HEK293 (cell line): ENCODE measurements around the gene TRNP1.

Experiments used
- CTCF ChIA-PET: fragments of 350-600 bp; formaldehyde crosslinking; extraction: SDS; loops from one replicate; lab custom pipeline; 2021; ENCODE audit warnings: antibody characterized with exemption; lab: Yijun Ruan, JAX
- POLR2A ChIA-PET: fragments of 300-600 bp; formaldehyde crosslinking; extraction: SDS; loops from one replicate; lab custom pipeline; 2020; ENCODE audit warnings: antibody characterized with exemption, inconsistent platforms; lab: Yijun Ruan, JAX
- H3K27ac ChIP-seq: fragments of 200-500 bp; sonication (Bioruptor generic); 2 replicates; pipeline ENCODE4 v1.5.1; 2014; ENCODE audit warnings: low read depth, low read length, control low read depth, inconsistent platforms; ENCODE audit errors: extremely low read depth
- H3K36me3 ChIP-seq, 2 experiments: fragments of 200-500 bp in 1 of 2; sonication (Bioruptor generic) in 1 of 2; 1 replicate in 1 of 2; 2 replicates in 1 of 2; pipeline ENCODE4 v1.5.1; 2014 to 2017; ENCODE audit warnings: inconsistent platforms in 2 of 2, low read length in 2 of 2; ENCODE audit not compliant: control insufficient read depth in 2 of 2, insufficient read depth in 1 of 2
- H3K4me1 ChIP-seq: fragments of 200-500 bp; sonication (Bioruptor generic); 2 replicates; pipeline ENCODE4 v1.5.1; 2014; ENCODE audit warnings: mild to moderate bottlenecking, low read length, inconsistent platforms; ENCODE audit not compliant: control insufficient read depth, insufficient read depth
- H3K4me3 ChIP-seq: 2 replicates; pipeline ENCODE4 v1.5.1; 2011; ENCODE audit warnings: low read depth, mild to moderate bottlenecking, control low read depth, low read length, moderate library complexity
- H3K9me3 ChIP-seq: fragments of 200-500 bp; sonication (Bioruptor generic); 2 replicates; pipeline ENCODE4 v1.5.1; 2014; ENCODE audit warnings: low read depth, low read length, inconsistent platforms; ENCODE audit not compliant: control insufficient read depth, insufficient read depth
- GLI4 ChIP-seq: fragments of 450-650 bp; formaldehyde crosslinking; IDR thresholded peaks from 2 replicates; pipeline ENCODE4 v1.5.1; 2016; ENCODE audit warnings: missing biosample characterization, missing genetic modification characterization
- GLIS1 ChIP-seq: fragments of 450-650 bp; formaldehyde crosslinking; IDR thresholded peaks from 2 replicates; pipeline ENCODE4 v1.5.1; 2016; ENCODE audit warnings: missing biosample characterization, missing genetic modification characterization
- KLF1 ChIP-seq: fragments of 450-650 bp; formaldehyde crosslinking; IDR thresholded peaks from 2 replicates; pipeline ENCODE4 v1.5.1; 2016; ENCODE audit warnings: missing biosample characterization, missing genetic modification characterization
- KLF10 ChIP-seq: fragments of 450-650 bp; IDR thresholded peaks from 2 replicates; pipeline ENCODE4 v1.5.1; 2018; ENCODE audit warnings: missing biosample characterization, mild to moderate bottlenecking, missing genetic modification characterization
- KLF16 ChIP-seq: fragments of 450-650 bp; formaldehyde crosslinking; IDR thresholded peaks from 2 replicates; pipeline ENCODE4 v1.5.1; 2017; ENCODE audit warnings: missing biosample characterization, missing genetic modification characterization
- KLF17 ChIP-seq: fragments of 450-650 bp; formaldehyde crosslinking; IDR thresholded peaks from 2 replicates; pipeline ENCODE4 v1.5.1; 2016; ENCODE audit warnings: missing biosample characterization, missing genetic modification characterization
- KLF9 ChIP-seq: fragments of 450-650 bp; formaldehyde crosslinking; IDR thresholded peaks from 2 replicates; pipeline ENCODE4 v1.5.1; 2016; ENCODE audit warnings: missing biosample characterization, missing genetic modification characterization, low read depth
- PRDM10 ChIP-seq: fragments of 450-650 bp; formaldehyde crosslinking; IDR thresholded peaks from 2 replicates; pipeline ENCODE4 v1.5.1; 2016; ENCODE audit warnings: missing biosample characterization, missing genetic modification characterization
- PRDM4 ChIP-seq: fragments of 450-650 bp; formaldehyde crosslinking; IDR thresholded peaks from 2 replicates; pipeline ENCODE4 v1.5.1; 2017; ENCODE audit warnings: missing biosample characterization, missing genetic modification characterization
- SCRT1 ChIP-seq: fragments of 450-650 bp; formaldehyde crosslinking; IDR thresholded peaks from 2 replicates; pipeline ENCODE4 v1.5.1; 2016; ENCODE audit warnings: missing biosample characterization, missing genetic modification characterization, borderline replicate concordance
- SP7 ChIP-seq: fragments of 450-650 bp; formaldehyde crosslinking; IDR thresholded peaks from 2 replicates; pipeline ENCODE4 v1.5.1; 2016; ENCODE audit warnings: missing biosample characterization, missing genetic modification characterization
- YY1 ChIP-seq: fragments of 450-650 bp; formaldehyde crosslinking; IDR thresholded peaks from 2 replicates; pipeline ENCODE4 v1.5.1; 2018; ENCODE audit warnings: missing biosample characterization, missing genetic modification characterization
- ZBTB7A ChIP-seq: fragments of 450-650 bp; formaldehyde crosslinking; IDR thresholded peaks from 2 replicates; pipeline ENCODE4 v1.5.1; 2016; ENCODE audit warnings: low read depth, missing biosample characterization, missing genetic modification characterization
- ZFP3 ChIP-seq: fragments of 450-650 bp; formaldehyde crosslinking; IDR thresholded peaks from 2 replicates; pipeline ENCODE4 v1.5.1; 2016; ENCODE audit warnings: low read depth, missing biosample characterization, missing genetic modification characterization
- ZNF274 ChIP-seq, 2 experiments: fragments of 200-500 bp in 1 of 2; fragments of 450-650 bp in 1 of 2; sonication (Bioruptor generic) in 1 of 2; formaldehyde crosslinking in 1 of 2; IDR thresholded peaks; 2 replicates each; pipeline versions ENCODE4 v1.5.1 to v1.6.1; 2014 to 2016; ENCODE audit warnings: borderline replicate concordance in 1 of 2, inconsistent platforms in 1 of 2, low read length in 1 of 2, missing biosample characterization in 1 of 2, missing genetic modification characterization in 1 of 2
- ZNF544 ChIP-seq: fragments of 450-650 bp; formaldehyde crosslinking; IDR thresholded peaks from 2 replicates; pipeline ENCODE4 v1.5.0; 2017; ENCODE audit warnings: missing biosample characterization, missing genetic modification characterization
- ZNF704 ChIP-seq: fragments of 450-650 bp; formaldehyde crosslinking; IDR thresholded peaks from 2 replicates; pipeline ENCODE4 v1.5.1; 2016; ENCODE audit warnings: missing biosample characterization, missing genetic modification characterization
- TF ChIP-seq, protein P1 (sequence below): fragments of 450-650 bp; formaldehyde crosslinking; optimal IDR thresholded peaks from 2 replicates; pipeline ENCODE3; 2016; ENCODE audit warnings: missing biosample characterization, mild to moderate bottlenecking, missing genetic modification characterization
- TF ChIP-seq, protein P2 (sequence below): fragments of 450-650 bp; formaldehyde crosslinking; IDR thresholded peaks from 2 replicates; pipeline ENCODE4 v1.5.1; 2016; ENCODE audit warnings: missing biosample characterization, missing genetic modification characterization

Gene TRNP1

GRCh38 chr1:26998429-26999300 is 5.2 kb downstream of the TRNP1 start:
- Histone ChIP-seq H3K36me3 (peaks cover 0 to 6% of the 10 kb centered on the region in 2 experiments; a peak in 2 of 3 replicates), H3K27ac (no peak overlapping the region), H3K4me3 (no peak overlapping the region), H3K9me3 (no peaks in the 10 kb centered on the region), H3K4me1 (no peaks in the 10 kb centered on the region; the same call in 1 of the 2 replicates)
- ChIA-PET POLR2A (no interaction called here), CTCF (interaction anchor here (0.6 to 9.3 kb wide), 30 partner anchors 10 to 939 kb away, joined by 3 to 141 read pairs (median 5); partner anchors contain the start of gene TENT5B)
- no peak for TF ChIP-seq SCRT1 (tag by site-specific recombination)
- TF ChIP-seq KLF17 (tag by site-specific recombination), result peak; percentile 71; the same call in 1 of the 2 replicates
- TF ChIP-seq KLF1 (tag by site-specific recombination), result peak; percentile 33; the same call in 1 of the 2 replicates
- TF ChIP-seq SP7, result no peak
- TF ChIP-seq ZBTB7A (tag by site-specific recombination), result no peak
- TF ChIP-seq, protein P1, sequence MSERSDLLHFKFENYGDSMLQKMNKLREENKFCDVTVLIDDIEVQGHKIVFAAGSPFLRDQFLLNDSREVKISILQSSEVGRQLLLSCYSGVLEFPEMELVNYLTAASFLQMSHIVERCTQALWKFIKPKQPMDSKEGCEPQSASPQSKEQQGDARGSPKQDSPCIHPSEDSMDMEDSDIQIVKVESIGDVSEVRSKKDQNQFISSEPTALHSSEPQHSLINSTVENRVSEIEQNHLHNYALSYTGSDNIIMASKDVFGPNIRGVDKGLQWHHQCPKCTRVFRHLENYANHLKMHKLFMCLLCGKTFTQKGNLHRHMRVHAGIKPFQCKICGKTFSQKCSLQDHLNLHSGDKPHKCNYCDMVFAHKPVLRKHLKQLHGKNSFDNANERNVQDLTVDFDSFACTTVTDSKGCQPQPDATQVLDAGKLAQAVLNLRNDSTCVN (tag by site-specific recombination), result no peak

- ChIA-PET CTCF (interaction anchor here (0.7 to 9.3 kb wide), 7 partner anchors 9 to 285 kb away, joined by 3 to 141 read pairs (median 5); no protein-coding TSS in a partner anchor), POLR2A (interaction anchor here (0.5 kb wide), 1 partner anchor 10 kb away, joined by 3 read pairs; no protein-coding TSS in a partner anchor)
- Histone ChIP-seq H3K36me3 (peaks cover 0 to 6% of the 10 kb centered on the region in 2 experiments; a peak in 2 of 3 replicates), H3K9me3 (no peaks in the 10 kb centered on the region), H3K4me3 (no peak overlapping the region), H3K27ac (no peak overlapping the region), H3K4me1 (no peaks in the 10 kb centered on the region; the same call in 1 of the 2 replicates)
- TF ChIP-seq ZNF544 (tag by site-specific recombination), result no peak
- no peak for TF ChIP-seq GLI4
- no peak for TF ChIP-seq ZNF274 (IDR thresholded peaks at IDR 0.05; ENCODE audit: low read length)
- TF ChIP-seq ZNF274 (tag by site-specific recombination; IDR thresholded peaks at IDR 0.05; ENCODE audit: borderline replicate concordance), result no peak
- no peak for TF ChIP-seq KLF16 (tag by site-specific recombination)
- TF ChIP-seq, protein P2, sequence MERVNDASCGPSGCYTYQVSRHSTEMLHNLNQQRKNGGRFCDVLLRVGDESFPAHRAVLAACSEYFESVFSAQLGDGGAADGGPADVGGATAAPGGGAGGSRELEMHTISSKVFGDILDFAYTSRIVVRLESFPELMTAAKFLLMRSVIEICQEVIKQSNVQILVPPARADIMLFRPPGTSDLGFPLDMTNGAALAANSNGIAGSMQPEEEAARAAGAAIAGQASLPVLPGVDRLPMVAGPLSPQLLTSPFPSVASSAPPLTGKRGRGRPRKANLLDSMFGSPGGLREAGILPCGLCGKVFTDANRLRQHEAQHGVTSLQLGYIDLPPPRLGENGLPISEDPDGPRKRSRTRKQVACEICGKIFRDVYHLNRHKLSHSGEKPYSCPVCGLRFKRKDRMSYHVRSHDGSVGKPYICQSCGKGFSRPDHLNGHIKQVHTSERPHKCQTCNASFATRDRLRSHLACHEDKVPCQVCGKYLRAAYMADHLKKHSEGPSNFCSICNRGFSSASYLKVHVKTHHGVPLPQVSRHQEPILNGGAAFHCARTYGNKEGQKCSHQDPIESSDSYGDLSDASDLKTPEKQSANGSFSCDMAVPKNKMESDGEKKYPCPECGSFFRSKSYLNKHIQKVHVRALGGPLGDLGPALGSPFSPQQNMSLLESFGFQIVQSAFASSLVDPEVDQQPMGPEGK, result no peak
- TF ChIP-seq ZFP3, result no peak
- TF ChIP-seq YY1, result no peak
- TF ChIP-seq PRDM10 (tag by site-specific recombination), result peak; percentile 90
- no peak for TF ChIP-seq PRDM4
- TF ChIP-seq ZNF704 (tag by site-specific recombination), result no peak
- no peak for TF ChIP-seq KLF10 (tag by site-specific recombination)
- TF ChIP-seq KLF9 (tag by site-specific recombination), result no peak
- TF ChIP-seq GLIS1, result peak; percentile 86
- 0 out of 2 replicates have a peak, but pooled peaks have one; percentile 12 for TF ChIP-seq KLF1 (tag by site-specific recombination)
Measured at GRCh38 chr1:26999440-26999987, 6.0 kb downstream of the TRNP1 start.
